Measurements from ENCODE around the gene TNRC6C.
"Not testable (repeated sequence)": the region's sequence is repeated elsewhere in the genome, so short reads cannot be mapped to it uniquely, and the experiment has no call there.

The TNRC6C gene

DNA sequence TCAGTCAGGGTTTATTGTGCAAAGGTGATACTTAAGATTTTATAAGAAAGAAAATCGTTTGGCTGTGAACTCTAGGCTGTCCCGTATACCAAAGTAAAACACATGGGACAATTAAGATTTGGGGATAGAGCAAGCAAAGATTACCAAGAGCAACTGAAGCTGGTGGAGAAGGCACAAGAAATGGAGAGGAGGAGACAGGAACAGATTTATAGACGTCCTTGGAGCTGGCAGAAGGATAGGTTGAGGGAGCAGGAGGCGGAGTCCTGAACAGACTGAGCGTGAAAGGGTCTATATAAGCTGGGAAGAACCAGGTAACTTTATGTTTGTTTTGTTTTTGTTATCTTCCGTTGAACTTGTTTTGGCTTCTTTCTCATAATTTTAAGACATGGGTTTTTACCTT is 3.8 kb downstream of the TNRC6C start:
- TF ChIP-seq POLR2A (IDR thresholded peaks at IDR 0.05; ENCODE audit: low read depth, low read length) = no peak
- FAIRE-seq = no peak
- DNase-seq (ENCODE audit: insufficient read length, low spot score) = no peak

DNA sequence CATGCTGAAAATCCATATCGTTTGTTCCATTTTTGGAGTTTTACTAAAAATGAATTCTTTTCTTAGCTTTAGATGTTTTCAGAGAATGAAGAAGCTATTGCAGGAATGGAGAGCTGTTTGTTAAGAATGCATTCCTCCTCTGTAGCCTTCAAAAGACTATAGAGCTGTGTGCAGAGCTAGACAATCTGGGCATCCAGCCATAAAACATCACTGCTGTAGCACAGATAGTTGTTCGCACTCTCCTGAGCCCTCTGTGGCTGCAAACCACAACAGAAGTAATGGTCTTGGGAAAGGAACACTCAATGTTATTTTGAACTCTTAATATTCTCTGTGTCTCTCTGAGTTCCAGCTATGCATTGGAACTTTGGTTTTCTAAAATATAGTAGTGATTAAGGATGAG is 4.9 kb downstream of the TNRC6C start:
- peak; percentile 30 for FAIRE-seq
- no peak for TF ChIP-seq POLR2A (IDR thresholded peaks at IDR 0.05; ENCODE audit: low read depth, low read length)
- DNase-seq (ENCODE audit: insufficient read length, low spot score) = peak; percentile 57

DNA sequence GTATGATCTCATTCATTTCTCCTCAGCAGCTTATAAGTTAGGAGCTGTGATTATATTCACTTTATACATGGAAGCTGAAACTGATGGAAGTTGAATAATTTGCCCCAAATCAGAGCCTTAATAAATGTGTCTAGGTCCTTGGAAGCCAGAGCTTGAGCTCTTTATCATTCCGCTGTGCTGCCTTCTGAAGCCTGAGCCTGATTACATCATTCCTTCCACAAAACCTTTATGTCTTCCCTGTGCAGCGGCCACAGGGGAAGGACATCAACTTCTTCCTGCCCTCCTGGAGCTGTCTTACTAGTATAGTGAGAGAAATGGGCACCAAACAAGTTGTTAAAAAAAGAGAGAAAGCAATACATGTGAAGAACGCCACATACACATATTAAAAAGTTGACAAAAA is 6.8 kb downstream of the TNRC6C start:
- TF ChIP-seq POLR2A (IDR thresholded peaks at IDR 0.05; ENCODE audit: low read depth, low read length) = no peak
- FAIRE-seq = no peak
- DNase-seq (ENCODE audit: insufficient read length, low spot score) = no peak

DNA sequence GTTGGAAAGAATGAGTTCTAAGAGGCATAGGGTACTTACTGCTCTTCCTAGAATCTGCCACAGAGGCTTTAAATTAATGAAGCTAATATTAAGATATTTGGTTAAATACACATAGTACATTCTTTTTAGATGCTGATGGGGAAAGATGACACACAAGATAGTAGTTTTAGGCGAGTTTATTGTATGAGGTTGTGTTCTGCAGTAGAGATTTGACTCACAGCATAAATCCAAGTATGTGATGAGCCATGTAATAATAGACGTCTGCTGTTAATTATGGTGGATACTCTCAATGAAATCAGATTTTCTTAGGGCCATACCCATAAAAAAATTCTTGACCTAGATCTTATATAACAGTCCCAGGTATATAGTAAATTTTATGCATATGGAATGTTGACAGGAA is 8.0 kb downstream of the TNRC6C start:
- FAIRE-seq = no peak
- no peak for DNase-seq (ENCODE audit: insufficient read length, low spot score)
- no peak for TF ChIP-seq POLR2A (IDR thresholded peaks at IDR 0.05; ENCODE audit: low read depth, low read length)

DNA sequence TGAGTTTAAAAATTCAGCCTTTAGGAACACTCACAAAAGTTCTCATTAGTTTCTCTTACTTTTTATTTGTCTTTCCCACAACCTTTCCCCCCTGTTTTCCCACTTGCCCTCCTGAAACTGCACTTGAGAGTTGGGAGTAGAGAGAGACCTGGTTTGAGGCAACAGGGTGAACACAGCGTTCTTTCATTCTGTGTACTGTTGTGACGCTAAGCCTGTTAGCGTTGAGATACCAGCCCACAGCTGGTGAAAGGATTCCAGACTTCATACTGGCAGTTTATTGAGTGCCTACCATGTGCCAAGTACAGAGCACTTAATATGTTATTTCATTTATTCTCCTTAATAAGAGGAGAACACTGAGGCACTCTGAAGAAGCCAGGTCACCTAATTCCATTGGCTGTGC is 10.3 kb downstream of the TNRC6C start:
- no peak for FAIRE-seq
- no peak for TF ChIP-seq POLR2A (IDR thresholded peaks at IDR 0.05; ENCODE audit: low read depth, low read length)

DNA sequence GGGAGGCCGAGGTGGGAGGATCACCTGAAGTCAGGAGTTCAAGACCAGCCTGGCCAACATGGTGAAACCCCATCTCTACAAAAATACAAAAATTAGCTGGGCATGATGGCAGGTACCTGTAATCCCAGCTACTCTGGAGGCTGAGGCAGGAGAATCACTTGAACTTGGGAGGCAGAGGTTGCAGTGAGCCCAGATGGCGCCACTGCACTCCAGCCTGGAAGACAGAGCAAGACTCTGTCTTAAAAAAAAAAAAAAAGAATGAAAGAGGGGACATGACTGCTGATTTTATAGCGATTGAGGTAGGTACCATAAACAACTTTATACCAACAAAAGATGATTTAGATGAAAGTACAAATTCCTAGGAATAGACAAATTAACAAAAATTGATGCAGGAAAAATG is 13.8 kb downstream of the TNRC6C start:
- not testable (repeated sequence) for DNase-seq (ENCODE audit: insufficient read length, low spot score); FAIRE-seq

More for the DNA sequence above, 10.3 kb downstream of the TNRC6C start:
- no peak for DNase-seq (ENCODE audit: insufficient read length, low spot score)

DNA sequence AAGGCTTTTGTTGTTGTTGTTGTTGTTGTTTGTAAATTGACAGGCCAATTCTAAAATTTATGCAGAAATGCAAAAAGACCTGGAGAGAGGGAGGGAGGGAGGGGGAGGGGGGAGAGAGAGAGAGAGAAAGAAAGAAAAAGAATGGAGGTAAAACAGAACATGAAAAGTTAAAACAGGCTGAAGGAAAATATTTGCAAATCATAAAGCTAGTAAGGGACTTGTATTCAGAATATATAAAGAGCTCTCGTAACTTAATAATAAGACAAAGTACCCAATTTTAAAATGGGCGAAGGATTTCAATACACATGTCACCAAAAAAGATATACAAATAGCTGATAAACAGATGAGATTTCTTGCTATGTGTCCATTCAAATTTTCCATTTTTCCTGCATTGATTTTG is 15.4 kb downstream of the TNRC6C start:
- FAIRE-seq = no peak
- TF ChIP-seq POLR2A (IDR thresholded peaks at IDR 0.05; ENCODE audit: low read depth, low read length) = no peak
- no peak for DNase-seq (ENCODE audit: insufficient read length, low spot score)

DNA sequence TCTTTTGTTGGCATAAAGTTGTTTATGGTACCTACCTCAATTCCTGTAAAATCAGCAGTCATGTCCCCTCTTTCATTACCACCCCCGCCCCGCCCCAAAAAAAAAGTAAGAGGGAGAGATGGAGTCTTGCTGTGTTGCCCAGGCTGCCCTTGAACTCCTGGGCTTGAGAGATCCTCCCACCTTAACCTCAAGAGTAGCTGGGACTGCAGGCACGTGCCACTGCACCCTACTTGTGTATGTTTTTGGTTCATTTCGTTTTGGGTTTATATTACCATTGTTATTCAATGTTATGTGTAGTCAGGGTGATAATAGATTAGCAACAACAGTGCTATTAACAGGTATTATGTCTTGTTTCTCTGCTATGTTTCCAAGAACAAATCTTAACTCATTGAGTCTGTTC is 15.9 kb downstream of the TNRC6C start:
- DNase-seq (ENCODE audit: insufficient read length, low spot score) (no peak), FAIRE-seq (no peak)
- TF ChIP-seq POLR2A (IDR thresholded peaks at IDR 0.05; ENCODE audit: low read depth, low read length) = no peak

DNA sequence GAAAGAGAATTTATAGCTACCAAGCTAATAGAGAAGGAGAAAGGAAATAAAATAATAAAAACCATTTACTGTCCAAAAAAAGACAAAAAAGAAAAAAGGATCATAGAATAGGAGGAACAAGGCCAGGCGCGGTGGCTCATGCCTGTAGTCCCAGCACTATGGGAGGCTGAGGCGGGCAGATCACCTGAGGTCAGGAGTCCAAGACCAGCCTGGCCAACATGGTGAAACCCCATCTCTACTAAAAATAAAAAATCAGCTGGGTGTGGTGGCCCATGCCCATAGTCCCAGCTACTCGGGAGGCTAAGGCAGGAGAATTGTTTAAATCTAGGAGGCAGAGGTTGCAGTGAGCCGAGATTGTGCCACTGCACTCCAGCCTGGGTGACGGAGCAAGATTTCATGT is 23.9 kb downstream of the TNRC6C start:
- DNase-seq (ENCODE audit: insufficient read length, low spot score); FAIRE-seq: not testable (repeated sequence)

DNA sequence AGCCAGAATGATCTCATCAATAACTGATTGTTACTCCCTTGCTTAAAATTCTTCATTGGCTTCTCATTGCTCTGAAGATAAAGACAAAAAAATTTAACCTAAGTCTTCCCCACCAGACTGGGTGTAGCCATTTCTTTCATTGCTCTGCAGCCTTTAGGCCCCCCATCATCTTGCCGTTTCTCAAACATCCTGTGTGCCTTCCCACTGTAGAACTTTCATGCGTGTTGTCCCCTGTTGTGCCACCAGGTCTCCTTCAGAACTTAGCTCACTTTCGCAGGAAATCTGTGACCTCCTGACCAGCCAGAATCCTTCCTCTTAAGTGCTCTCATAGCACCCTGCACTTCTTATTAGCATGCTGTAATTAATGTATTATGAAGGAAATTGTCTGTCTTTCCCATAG is 31.8 kb downstream of the TNRC6C start:
- DNase-seq (ENCODE audit: insufficient read length, low spot score) (no peak), FAIRE-seq (no peak)
- no peak for TF ChIP-seq POLR2A (IDR thresholded peaks at IDR 0.05; ENCODE audit: low read depth, low read length)

DNA sequence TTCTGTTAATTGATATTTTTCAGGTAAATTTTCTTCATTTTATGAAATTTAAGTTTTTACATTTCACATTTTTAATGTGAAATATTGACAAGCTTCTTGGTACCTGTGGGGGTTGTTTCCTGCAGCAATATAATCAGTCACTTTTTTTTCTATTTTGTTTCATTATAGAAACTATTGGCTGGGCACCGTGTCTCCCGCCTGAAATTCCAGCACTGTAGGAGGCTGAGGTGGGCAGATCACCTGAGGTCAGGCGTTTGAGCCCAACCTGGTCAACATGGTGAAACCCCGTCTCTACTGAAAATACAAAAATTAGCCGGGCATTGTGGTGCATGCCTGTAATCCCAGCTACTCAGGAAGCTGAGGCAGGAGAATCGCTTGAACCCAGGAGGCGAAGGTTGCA is 35.2 kb downstream of the TNRC6C start:
- not testable (repeated sequence) for FAIRE-seq; DNase-seq (ENCODE audit: insufficient read length, low spot score)

DNA sequence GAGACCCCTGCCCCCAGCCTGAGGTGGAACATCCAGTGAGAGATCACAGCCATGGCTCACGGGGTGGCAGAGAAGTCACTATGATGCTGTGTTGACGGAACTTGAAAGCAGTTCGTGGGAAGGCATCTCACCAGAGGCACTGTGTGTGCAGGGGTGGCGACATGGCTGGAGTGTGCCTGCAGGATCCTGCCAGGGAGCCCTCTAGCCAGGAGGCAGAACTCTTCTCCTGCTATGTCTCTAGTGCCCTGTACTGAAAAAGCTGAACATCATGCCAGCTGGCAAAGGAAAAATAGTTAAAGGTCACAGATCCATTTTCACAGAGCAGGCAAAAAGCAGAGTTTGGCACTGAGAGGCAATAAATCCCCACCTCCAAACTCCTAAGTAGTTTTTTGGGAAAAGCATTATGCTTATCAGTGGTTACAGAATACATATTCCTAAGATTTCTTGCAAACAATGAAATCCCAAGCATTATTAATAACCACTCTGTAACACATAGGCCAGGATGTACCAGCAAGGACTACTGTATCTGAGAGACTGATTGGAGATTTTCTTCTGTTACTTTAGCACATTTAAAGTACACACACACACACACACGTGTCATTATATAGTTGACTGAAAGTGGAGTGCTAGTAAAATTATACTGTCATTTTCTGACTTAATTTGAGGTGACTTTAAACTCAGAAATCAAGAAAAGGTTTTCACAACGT is 36.8 kb downstream of the TNRC6C start:
- no peak for TF ChIP-seq POLR2A (IDR thresholded peaks at IDR 0.05; ENCODE audit: low read depth, low read length)
- FAIRE-seq (no peak), DNase-seq (ENCODE audit: insufficient read length, low spot score) (no peak)

DNA sequence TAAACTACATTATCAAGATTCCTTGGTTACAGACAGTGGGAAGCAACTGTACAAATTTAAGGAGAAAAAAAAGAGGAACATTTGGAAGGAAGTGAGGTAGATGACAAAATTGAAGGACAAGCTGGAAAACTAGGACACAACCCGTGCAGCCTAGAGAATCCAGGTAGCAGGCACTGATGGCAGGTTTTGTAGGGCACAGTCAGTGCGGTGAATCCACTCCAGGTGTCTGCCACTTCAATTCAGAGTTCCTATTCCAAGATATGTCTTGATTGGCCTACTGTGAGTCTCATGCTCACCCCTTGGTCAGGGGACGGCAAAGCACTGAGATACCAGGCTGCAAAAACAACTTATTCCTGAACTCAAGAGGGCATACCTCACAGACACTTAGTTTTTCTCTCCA is 37.8 kb downstream of the TNRC6C start:
- DNase-seq (ENCODE audit: insufficient read length, low spot score) = no peak
- TF ChIP-seq POLR2A (IDR thresholded peaks at IDR 0.05; ENCODE audit: low read depth, low read length) = no peak
- no peak for FAIRE-seq

DNA sequence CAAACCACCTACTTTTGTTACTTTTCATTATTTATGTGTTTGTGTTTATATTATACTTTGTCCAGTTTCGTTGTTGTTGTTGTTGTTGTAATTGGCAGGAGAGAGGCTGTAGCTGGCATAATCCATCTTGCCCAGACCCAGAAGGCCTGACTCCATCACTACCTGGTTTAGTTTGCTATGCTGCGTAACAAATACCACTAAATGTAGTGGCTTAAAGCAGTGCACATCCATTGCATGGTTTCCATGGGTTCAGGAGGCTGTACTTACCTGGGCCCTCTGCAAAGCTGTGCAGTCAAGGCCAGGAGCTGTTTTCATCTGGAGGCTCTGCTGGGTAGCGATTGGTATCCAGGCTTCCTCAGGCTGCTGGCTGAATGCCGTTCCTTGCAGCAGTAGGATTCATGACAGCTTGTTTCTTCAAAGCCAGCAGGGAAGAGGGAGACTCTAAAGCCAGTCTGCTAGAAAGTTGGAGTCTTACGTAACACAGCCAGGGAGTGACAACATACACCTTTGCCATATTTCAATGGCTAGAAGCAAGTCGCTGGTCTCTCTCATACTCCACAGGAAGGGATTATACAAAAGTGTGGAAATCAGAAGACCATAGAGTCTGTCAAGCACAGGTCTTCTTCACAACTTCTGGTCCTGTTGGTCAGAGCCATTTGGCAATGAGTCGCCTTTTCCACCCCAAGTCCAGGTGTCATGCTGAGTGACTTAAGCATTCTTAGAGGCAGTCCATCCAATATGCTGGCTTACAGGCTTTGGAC is 41.1 kb downstream of the TNRC6C start:
- FAIRE-seq (peak; percentile 50), DNase-seq (ENCODE audit: insufficient read length, low spot score) (peak; percentile 30)
- no peak for TF ChIP-seq POLR2A (IDR thresholded peaks at IDR 0.05; ENCODE audit: low read depth, low read length)

DNA sequence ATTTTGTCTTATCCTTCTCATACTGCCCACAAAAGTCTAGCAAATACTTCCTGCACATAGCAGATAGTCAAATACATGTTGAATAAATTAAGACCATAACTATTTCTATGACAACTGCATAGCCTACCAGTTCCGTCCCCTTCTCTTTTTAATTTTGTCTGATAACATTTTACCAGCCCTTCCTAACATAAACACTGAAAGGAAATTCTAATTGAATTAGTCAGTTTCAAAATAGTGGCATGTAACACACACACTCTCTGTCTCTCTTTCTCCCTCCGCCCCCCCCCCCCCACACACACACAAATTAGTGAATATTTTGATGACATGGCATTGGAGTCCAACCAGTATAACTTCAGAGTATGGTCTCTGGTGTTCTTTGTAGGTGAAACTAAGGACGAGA is 41.8 kb downstream of the TNRC6C start:
- no peak for TF ChIP-seq POLR2A (IDR thresholded peaks at IDR 0.05; ENCODE audit: low read depth, low read length)
- FAIRE-seq (no peak), DNase-seq (ENCODE audit: insufficient read length, low spot score) (peak; percentile 8)
